SK-N-SH treated with all-trans-retinoic acid at 6 μM for 48 hours (cell line): ENCODE results near the gene FHOD3.

Experiments
- ARNTL ChIP-seq: fragments of 450-650 bp; formaldehyde crosslinking; IDR thresholded peaks from 2 replicates; pipeline ENCODE4 v1.5.0; 2020; ENCODE audit warnings: low read depth, mild to moderate bottlenecking, moderate library complexity, borderline replicate concordance
- CSRNP3 ChIP-seq: fragments of 250-450 bp; sonication (Bioruptor Pico); IDR thresholded peaks from 2 replicates; pipeline ENCODE4 v1.5.1; 2021; ENCODE audit warnings: mild to moderate bottlenecking, moderate library complexity
- GLIS3 ChIP-seq: fragments of 250-450 bp; sonication (Bioruptor Pico); IDR thresholded peaks from 2 replicates; pipeline ENCODE4 v1.5.0; 2020; ENCODE audit warnings: mild to moderate bottlenecking, moderate library complexity
- ISL1 ChIP-seq: fragments of 250-450 bp; sonication (Bioruptor Pico); IDR thresholded peaks from 2 replicates; pipeline ENCODE4 v2.1.2; 2022; ENCODE audit warnings: mild to moderate bottlenecking, moderate library complexity
- PATZ1 ChIP-seq: fragments of 250-450 bp; sonication (Bioruptor Pico); IDR thresholded peaks from 2 replicates; pipeline ENCODE4 v1.8.0; 2020; ENCODE audit warnings: mild to moderate bottlenecking, moderate library complexity, borderline replicate concordance
- PPARA ChIP-seq: fragments of 250-450 bp; sonication (Bioruptor Pico); IDR thresholded peaks from 2 replicates; pipeline ENCODE4 v1.5.0; 2020; ENCODE audit warnings: mild to moderate bottlenecking, borderline replicate concordance
- RARB ChIP-seq: fragments of 250-450 bp; sonication (Bioruptor Pico); IDR thresholded peaks from 2 replicates; pipeline ENCODE4 v1.8.0; 2021; ENCODE audit warnings: mild to moderate bottlenecking, moderate library complexity
- SNAI2 ChIP-seq: fragments of 250-450 bp; sonication (Bioruptor Pico); IDR thresholded peaks from 2 replicates; pipeline ENCODE4 v1.5.0; 2020; ENCODE audit warnings: mild to moderate bottlenecking, moderate library complexity
- TCF4 ChIP-seq: fragments of 250-450 bp; sonication (Bioruptor Pico); IDR thresholded peaks from 2 replicates; pipeline ENCODE4 v1.8.0; 2021; ENCODE audit warnings: mild to moderate bottlenecking, moderate library complexity, borderline replicate concordance
- ZFP3 ChIP-seq: fragments of 250-450 bp; sonication (Bioruptor Pico); IDR thresholded peaks from 2 replicates; pipeline ENCODE4 v1.5.0; 2020; ENCODE audit warnings: mild to moderate bottlenecking, moderate library complexity
- ZFP30 ChIP-seq: fragments of 450-650 bp; formaldehyde crosslinking; IDR thresholded peaks from 2 replicates; pipeline ENCODE4 v1.5.0; 2022; ENCODE audit warnings: mild to moderate bottlenecking, moderate library complexity
- ZNF70 ChIP-seq: fragments of 450-650 bp; formaldehyde crosslinking; IDR thresholded peaks from 2 replicates; pipeline ENCODE4 v1.5.0; 2020; ENCODE audit warnings: mild to moderate bottlenecking, moderate library complexity
- ZNF8 ChIP-seq: fragments of 450-650 bp; formaldehyde crosslinking; IDR thresholded peaks from 2 replicates; pipeline ENCODE4 v1.5.0; 2020; ENCODE audit warnings: mild to moderate bottlenecking, moderate library complexity

GRCh38 chr18:36688020-36688965 lies 390.8 kb downstream of the FHOD3 start:
- TF ChIP-seq ISL1 (no peak), ZNF70 (CRISPR knock-in tag) (no peak), ARNTL (no peak), PPARA (CRISPR knock-in tag) (no peak), TCF4 (no peak), ZFP30 (no peak), SNAI2 (CRISPR knock-in tag) (no peak), GLIS3 (CRISPR knock-in tag) (no peak), PATZ1 (CRISPR knock-in tag) (no peak), ZNF8 (no peak), CSRNP3 (CRISPR knock-in tag) (no peak), ZFP3 (CRISPR knock-in tag) (no peak), RARB (CRISPR knock-in tag) (no peak)
